HG02759 (cell line): ENCODE measurements around the gene OR2K2.
"Not testable (repeated sequence)": the region's sequence is repeated elsewhere in the genome, so short reads cannot be mapped to it uniquely, and the experiment has no call there.

Experiments
- ATAC-seq: cut with Tn5 transposase; IDR thresholded peaks from one replicate; pipeline ENCODE4 v1.9.1; 2021; ENCODE audit warnings: mild to moderate bottlenecking, moderate library complexity; ENCODE audit not compliant: unreplicated experiment

The OR2K2 gene, protein sequence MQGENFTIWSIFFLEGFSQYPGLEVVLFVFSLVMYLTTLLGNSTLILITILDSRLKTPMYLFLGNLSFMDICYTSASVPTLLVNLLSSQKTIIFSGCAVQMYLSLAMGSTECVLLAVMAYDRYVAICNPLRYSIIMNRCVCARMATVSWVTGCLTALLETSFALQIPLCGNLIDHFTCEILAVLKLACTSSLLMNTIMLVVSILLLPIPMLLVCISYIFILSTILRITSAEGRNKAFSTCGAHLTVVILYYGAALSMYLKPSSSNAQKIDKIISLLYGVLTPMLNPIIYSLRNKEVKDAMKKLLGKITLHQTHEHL

DNA sequence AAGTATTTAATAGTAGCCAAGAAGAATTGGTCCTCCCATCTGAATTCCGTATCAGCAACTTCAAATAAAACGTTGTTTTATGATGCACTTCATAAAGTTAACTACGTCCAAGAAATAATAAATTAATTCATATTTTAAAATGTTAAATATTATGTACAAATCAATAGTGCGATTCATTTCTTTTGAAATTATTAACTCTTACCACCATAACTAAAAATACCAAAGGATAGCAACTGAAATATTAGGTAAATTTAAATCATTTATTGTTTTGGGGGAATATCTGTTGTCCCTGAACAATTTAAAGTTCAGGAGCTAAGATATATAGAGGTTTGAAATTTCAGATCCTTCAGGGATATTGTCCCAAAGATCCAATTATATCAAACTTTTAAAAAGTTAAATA, at the start of gene OR2K2:
TSS of gene OR2K2 (minus strand) at position 101 of the 400 bp plus-strand sequence. CDS start 1,791 bp downstream, outside the sequence.
- ATAC-seq, result no peak

DNA sequence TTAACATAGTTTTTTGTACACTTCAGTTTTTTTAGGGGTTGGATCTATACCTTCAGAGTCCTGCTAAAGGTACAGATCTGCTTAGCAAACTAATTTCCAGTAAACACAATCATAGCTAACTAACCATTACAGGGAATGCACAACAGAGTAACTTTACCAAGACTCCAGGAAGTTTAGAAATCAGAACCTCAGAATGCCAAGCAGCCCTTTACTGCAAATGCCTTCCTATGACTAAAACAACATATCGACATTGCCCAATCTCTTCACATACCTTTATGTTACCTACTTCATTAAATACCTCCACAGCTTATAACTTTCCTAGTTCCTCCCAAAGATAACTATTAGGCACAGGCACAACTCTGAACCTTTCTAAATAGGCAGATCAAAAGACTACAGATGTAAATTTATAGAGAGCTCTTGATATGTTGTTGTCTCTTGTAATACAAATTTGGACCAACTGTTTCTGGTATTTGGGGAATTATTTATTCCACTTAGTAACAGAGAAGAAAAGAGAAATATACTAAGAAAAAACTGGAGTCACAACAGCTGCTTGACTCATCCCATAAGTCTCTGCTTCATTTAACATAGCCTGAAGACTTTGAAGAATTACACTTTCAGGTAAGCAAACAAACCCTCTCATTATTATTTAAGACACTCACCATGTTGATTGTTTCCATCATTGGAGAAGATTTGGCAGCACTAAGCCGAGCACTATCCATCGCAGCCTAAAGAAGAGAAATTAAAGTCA, 46.0 kb upstream of the OR2K2 start:
- no peak for ATAC-seq

DNA sequence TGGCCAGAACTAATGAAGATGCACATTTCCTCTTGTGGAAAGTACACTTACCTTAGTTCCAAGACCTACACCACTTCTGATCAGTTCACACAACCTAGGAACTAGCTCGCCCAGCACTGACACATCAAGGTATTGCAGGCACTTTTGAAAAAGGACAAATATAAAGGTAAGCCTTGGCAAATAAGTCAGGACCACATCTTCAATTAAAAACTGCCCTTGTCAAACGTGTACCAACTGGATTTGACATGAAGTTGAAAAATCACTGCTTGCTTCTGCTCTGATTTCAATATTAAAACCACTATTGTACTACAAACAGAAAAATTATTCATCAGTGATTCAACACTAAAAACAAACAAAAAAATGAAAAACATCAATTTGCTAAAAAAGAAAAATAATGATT, 45.0 kb upstream of the OR2K2 start:
- no peak for ATAC-seq

DNA sequence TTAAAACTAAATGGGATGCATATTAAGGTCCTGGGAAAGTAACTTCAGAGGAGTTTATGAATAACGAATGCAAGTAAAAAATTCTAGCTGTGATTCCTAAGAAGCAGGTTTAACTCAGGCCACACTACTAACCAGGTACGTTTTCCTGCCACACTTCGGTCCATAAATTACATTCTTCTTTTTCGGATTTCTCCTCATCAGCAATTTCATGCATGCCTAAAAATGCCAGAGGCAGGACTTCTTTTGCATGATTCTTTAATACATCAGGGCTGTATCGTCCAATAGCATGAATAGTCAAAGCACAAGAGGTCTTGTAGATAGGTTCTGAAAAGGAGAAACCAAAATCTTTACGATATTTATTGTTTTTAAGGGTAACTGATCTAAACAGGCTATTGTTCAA, 42.3 kb upstream of the OR2K2 start:
- ATAC-seq, result no peak

DNA sequence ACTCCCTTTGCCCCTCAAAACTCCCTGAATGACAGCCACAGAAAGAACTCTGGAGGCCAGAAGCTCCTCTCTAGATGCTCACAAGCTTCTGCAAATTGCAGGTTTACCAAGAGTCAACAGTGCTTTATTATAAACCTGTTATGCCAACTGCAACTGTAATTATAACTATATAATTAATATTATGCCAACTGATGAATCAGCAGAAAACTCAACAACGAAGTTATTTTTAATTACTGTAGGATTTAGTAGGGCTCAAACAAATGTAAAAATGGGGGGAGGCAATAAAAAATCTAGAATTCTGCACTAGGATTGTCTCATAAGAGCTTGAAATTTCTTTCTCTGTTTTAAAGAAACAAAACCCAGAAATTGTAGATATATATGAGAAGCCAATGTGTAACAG, 37.0 kb upstream of the OR2K2 start:
- ATAC-seq, result no peak

DNA sequence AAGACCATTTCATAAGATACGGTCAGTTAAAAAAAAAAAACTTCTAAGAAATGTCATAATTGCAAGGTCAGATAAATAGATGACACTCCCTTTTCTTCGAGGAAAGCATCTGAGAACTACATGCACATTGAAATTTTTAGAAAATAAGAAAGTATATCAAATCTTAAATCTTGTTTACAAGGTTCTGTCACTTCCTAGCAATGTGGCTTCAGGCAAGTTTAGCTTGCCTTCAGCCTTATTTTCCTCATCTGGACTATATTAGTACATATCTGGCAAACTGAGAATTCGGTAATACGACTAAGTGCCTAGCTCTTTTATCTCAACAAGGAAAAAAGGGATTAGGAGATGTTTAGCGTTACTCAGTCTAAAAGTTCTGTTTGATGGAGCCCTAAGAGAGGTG, 32.5 kb upstream of the OR2K2 start:
- no peak for ATAC-seq

DNA sequence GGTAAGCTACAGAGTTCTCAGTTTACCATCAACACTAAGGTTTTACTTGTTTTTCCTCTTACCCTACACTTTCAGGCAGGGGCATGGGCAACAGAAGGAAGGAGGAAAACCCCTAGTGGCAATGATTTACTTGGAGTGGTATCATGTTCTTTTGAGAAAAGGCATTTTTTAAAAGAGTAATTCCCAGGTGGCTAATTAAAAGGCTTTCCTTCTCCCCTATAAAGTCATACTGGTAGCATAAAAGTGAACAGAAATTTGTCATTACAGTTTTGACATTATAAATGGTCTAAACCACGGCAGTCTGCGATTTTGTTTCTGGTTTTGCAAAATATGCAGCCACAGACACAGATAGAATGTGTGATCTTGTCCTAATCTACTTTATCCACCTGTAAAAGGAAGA, 30.9 kb upstream of the OR2K2 start:
- peak; percentile 50 for ATAC-seq

DNA sequence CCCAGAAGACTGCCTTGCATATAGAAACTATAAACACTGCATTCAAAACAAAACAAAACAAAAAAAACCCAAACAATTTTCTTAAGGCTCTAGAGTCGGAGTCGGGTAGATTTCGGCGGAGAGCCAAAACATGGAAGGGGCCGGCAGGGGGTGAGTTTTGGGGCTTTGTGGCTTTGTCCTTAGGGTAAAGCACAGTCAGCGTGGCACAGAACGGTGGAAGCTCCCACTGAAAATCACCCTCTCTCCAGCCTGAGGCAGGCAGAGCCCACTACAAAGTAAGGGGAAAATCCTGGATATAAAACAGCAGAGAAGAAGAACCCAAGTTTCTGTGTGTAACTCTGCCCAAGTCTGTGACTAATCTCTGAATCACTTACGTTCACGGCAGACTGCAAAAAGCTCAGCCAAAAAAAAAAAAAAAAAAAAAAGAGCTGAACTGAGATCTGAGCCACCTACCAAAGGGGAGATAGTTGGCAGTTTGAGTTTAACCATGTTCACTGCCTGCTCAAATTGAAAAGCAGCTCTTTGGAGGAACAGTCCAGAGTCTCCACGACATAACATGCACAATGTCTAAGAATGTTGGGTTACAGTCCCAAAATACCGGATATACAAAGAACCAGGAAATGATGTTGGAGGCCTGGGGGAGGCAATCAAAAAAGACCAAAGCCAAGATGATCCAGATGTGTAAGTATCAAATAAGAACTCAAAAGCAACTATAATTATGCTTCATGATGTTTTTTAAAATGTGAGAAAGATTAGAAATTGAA, 26.6 kb upstream of the OR2K2 start:
- ATAC-seq, result no peak

DNA sequence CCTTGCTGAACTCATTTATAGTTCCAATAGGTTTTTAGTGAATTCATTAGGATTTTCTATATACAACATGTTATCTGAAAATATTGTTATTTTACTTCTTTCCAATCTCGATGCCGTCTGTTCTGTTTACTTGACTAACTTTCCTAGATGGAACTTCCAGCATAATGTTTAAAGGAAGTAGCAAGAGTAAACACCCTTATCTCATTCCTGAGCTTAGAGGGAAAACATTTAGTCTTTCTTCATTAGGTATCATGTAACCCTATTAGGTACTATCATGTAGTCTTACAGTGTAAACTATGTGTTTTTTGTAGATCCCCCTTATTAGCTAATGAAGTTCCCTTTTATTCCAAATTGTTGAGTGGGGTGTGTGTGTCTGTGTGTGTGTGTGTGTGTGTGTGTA, 22.5 kb upstream of the OR2K2 start:
- no peak for ATAC-seq

DNA sequence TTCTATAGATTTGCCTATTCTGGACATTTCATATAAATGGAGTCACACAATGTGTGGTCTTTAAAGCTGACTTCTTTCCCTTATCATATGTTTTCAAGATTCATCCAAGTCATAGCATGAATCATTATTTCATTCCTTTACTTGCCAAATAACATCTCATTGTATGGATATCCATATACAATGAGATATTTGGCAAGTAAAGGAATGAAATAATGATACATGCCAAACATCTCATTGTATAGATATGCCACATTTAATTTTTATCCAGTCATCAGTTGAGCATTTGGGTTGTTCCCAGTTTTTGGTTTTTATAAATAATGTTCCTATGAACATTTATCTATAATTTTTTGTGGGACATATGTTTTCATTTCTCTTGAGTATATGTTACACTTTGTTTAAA, 20.5 kb upstream of the OR2K2 start:
- no peak for ATAC-seq

DNA sequence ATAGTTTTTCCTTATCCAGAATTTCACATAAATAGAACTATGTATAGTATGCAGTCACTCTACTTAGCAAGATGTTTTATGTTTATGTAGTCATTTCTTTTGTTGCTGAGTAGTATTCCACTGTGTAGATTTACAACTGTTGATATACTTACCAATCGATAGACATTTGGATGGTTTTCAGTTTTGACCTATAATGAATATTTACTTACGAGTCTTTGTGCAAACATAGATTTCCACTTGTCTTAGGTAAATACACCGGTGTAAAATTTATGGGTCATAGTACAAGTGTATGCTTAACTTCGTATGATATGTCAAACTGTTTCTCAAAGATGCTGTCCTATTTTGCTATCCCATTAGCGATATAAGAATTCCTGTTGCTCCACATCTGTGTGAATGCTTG, 19.7 kb upstream of the OR2K2 start:
- no peak for ATAC-seq

DNA sequence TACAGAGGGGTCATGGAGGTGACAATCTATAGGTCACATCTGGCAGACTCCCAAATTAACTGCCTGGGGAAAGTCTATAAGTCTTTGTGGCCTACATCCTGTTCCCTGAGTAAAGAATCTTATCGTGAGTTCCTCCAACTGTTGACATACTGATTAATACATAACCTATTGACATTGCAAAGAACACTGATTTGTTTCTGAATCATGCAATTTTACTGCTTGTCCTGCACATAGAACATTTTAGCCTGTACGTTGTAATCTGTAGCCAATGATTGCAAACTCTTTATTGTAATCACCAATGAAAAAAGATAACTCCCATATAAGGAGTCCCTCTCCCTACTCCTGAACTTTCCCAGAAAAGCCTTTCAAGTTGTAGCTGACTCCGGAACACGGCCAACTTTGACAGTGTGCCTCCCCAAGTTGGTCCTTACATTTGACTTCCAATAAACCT, 18.8 kb upstream of the OR2K2 start:
- ATAC-seq, result no peak

DNA sequence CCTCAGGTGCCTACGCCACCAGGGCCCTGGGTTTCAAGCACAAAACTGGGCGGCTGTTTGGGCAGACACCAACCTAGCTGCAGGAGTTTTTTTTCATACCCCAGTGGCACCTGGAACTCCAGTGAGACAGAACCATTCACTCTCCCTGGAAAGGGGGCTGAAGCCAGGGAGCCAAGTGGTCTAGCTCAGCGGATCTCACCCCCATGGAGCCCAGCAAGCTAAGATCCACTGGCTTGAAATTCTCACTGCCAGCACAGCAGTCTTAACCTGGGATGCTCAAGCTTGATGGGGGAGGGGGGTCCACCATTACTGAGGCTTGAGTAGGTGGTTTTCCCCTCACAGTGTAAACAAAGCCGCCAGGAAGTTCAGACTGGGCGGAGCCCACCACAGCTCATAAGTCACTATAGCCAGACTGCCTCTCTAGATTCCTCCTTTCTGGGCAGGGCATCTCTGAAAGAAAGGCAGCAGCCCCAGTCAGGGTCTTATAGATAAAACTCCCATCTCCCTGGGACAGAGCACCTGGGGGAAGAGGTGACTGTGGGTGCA, 4.4 kb upstream of the OR2K2 start:
- ATAC-seq, result not testable (repeated sequence)

DNA sequence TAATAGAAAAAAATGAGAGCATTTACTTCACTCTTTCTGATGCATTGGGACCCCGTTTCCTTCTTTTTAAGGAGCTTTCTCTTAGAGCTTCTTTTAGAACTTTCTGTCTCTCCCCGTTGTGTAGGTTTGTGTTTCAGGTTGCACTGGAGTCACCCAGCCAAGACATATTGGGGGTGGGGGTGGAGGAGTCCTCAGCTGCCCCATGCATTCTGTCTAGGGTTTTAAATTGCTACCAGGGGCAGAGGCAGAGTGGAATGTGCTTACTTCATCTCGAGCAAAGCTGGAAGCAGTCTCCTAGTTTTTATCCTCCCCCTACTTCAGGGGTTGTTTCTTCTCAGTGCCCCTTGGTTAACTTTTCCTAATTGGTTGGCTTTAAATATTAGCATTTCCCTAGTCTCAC, 9.4 kb downstream of the OR2K2 start:
- no peak for ATAC-seq

DNA sequence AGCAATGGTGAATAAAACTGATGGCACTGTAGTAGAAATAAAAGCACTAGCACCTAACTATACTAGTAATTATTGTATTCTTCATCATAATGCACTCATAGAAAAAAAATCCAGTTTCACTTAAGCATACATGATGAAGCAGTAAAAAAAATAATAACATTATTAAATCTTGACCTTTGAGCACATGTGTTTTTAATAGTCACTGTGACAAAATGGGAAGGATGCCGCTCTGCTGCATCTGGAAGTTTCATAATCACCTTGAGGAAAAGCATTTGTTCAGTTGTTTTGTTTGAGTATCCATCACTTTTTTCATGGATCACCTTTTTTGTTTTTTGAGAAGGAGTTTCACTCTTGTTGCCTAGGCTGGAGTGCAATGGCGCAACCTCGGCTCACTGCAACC, 13.2 kb downstream of the OR2K2 start:
- no peak for ATAC-seq

DNA sequence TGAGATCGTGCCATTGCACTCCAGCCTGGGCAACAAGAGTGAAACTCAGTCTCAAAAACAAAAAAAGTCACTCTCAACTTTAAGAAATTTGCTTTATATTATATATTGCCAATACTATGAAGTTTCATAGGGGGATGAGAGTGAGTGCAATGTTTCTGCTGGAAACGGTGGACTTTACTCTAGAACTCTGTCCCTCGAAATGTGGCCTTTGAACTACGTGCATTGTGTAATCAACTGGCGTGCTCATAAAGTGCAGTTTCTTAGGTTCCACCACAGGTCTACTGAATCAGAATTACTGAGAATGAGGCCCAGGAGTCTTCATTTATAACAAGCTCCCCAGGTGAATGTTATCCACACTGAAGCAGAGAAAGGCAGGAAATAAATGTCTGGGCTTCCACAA, 24.1 kb downstream of the OR2K2 start:
- no peak for ATAC-seq

DNA sequence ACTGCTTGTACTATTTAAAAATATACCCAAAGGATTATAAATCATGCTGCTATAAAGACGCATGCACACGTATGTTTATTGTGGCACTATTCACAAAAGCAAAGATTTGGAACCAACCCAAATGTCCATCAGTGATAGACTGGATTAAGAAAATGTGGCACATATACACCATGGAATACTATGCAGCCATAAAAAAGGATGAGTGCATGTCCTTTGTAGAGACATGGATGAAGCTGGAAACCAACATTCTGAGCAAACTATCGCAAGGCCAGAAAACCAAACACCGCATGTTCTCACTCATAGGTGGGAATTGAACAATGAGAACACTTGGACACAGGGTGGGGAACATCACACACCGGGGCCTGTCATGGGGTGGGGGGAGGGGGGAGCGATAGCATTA, 26.0 kb downstream of the OR2K2 start:
- not testable (repeated sequence) for ATAC-seq

DNA sequence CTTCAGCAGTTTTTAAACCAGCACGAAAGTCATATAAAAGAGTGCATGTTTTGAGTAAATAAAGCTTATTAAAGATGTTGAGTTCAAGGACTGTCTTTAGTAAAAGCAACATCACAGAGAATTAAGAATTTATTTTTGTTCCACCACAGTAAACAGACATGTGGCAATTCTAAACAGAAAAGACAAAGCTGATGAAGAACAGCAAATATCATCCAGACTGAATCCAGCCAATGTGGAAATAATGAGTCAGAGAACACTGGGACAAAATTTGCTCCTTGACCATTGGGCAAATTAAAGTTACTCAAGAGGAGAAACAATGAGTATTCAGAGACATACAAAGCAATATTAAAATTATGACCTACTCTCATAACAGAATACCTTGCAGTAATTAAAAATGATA, 28.8 kb downstream of the OR2K2 start:
- ATAC-seq, result no peak

DNA sequence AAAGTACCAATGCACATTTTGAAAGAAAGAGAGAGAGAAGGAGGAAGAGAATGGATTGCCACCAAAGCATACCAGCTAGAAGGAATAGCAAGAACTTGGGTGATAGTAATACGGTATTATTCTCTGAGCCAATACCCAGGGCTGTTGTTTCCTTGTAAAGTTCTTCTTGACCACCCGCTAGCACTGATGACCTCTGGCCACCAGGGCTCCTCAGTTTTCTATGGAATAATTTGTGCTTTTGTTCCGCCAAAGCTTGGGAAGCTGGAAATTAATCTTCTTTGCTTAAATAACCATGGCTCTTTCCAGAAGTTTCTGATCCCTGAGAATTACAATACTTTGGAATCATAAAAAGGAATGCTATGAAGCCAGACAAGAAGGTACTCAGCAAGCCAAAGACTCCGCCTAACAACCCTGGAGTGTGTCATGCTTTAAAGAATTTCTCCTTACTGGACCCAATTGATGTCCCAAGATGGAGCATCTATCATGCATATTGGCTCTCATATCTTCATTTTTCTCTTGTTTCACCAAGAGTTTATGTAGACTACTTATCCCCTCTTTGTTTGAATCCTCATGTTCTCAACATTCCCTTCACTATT, 29.8 kb downstream of the OR2K2 start:
- ATAC-seq, result no peak

DNA sequence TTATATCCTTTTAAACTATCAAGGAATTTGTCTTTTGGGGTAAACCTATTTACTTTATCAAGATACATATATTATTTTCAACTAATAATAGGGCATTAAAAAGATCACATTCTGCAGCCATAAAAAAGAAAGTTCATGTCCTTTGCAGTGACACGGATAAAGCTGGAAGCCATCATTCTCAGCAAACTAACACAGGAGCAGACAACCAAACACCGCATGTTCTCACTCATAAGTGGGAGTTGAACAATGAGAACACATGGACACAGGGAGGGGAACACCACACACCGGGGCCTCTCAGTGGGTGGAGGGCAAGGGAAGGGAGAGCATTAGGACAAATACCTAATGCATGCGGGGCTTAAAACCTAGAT, 30.4 kb downstream of the OR2K2 start:
- not testable (repeated sequence) for ATAC-seq
